ENCODE data around the gene CDH2.

CDH2 gene

DNA sequence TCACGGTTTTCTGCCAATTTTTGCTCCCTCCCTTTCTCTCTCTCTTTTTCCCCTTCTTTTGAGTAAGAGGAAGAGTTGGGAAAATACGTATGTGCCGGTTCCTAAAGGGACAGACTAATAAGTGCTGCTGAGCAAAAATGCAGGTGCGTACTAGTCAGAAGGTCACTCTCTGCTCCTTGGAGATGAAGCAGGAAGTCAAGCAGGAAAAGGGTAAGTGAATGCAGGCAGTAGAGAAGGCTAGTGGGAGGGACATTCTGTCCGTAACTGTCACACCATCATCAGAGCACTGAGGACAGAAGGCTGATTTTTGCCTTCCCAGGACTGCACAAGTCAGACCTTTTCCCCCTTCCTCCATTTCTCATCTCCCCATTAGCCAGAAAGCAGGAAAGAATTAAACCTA is 105.7 kb downstream of the CDH2 start:
- no peak overlapping the region for H3K4me3 ChIP-seq (ENCODE audit: low read length)
- TF ChIP-seq ZNF274 (IDR thresholded peaks at IDR 0.05; ENCODE audit: low read depth, low read length): no peak

DNA sequence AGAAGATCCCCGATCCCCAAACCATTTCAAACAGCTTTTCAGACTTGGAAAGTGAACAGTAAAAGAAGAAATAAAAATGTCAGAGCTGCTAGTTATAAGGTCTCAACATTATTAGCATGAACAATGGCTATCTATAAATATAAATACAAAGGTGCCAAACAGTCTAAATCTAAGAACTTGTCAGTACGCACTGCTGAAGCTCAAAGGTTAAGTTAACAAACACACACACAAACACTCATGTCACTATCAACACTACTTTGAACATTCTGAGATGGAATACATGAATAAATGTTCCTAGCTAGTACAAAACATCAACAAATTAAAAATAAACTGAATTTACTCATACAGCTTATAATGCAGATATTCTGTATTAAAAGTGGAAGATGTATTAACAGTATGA is 108.7 kb downstream of the CDH2 start:
- H3K4me3 ChIP-seq (ENCODE audit: low read length): no peak overlapping the region
- TF ChIP-seq ZNF274 (IDR thresholded peaks at IDR 0.05; ENCODE audit: low read depth, low read length): no peak

DNA sequence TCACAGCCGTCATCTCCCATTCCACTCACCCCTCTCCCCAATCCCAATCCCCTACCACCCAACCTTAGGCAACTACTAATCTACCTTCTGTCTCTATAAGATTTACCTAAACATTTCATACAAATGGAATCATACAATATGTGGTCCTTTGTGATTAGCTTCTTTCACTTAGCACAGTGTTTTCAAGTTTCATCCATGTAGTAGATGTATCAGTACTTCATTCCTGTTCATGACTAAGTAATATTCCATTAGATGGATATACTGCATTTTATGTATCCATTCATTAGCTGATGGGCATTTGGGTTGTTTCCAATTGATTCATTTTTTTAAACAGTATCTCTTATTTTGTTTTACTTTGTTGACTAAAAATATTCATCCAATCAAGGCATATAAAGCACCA is 109.6 kb downstream of the CDH2 start:
- TF ChIP-seq ZNF274 (IDR thresholded peaks at IDR 0.05; ENCODE audit: low read depth, low read length): no peak

GRCh38 chr18:28065793-28066186 is 111.1 kb downstream of the CDH2 start:
- TF ChIP-seq ZNF274 (IDR thresholded peaks at IDR 0.05; ENCODE audit: low read depth, low read length): no peak
- H3K4me3 ChIP-seq (ENCODE audit: low read length): no peak overlapping the region

More for the DNA sequence above, 109.6 kb downstream of the CDH2 start:
- H3K4me3 ChIP-seq (ENCODE audit: low read length): no peak overlapping the region

GRCh38 chr18:28065031-28065792 is 111.7 kb downstream of the CDH2 start:
- TF ChIP-seq ZNF274 (IDR thresholded peaks at IDR 0.05; ENCODE audit: low read depth, low read length): no peak
- H3K4me3 ChIP-seq (ENCODE audit: low read length): no peak overlapping the region

- TF ChIP-seq ZNF274 (IDR thresholded peaks at IDR 0.05; ENCODE audit: low read depth, low read length): no peak
- no peak overlapping the region for H3K4me3 ChIP-seq (ENCODE audit: low read length)
These were observed 113.0 kb downstream of the CDH2 start for GRCh38 chr18:28063926-28064325.

DNA sequence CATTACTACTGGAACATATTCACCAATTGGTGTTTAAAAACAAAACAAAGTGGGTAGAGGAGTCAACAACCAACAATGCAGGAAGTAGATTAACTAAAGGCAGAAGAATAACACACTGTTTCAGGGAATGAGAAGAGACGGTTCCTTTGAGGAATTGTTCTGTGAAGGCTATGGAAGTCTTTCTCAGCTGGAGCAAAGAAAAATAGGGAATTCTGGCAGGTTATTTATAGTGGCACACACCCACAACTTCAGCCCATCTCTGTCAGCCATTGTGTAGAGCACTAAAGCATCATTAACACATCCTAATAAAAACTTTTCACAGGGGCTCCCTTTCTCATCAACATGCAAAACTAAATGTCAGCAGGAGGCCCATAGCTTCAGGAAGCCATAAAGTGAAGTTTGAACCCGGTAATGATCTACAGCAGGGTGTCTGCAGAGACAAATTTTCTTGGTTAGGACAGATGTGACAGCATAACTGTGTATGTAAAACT is 113.6 kb downstream of the CDH2 start:
- H3K4me3 ChIP-seq (ENCODE audit: low read length): no peak overlapping the region

DNA sequence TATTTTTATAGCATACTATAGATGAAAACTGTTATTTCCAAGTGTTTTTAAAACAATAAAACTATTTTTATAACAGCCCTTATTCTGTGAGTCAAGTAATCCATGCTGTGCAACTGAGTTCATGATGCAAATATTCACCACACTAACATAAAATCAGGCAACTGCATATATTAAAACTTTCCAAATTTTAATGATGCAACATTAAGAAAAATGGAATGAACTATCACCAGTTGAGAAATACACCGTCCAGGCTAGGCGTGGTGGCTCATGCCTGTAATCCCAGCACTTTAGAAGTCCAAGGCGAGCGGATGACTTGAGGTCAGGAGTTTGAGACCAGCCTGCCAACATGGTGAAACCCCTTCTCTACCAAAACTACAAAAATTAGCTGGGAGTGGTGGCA is 114.5 kb downstream of the CDH2 start:
- no peak for TF ChIP-seq ZNF274 (IDR thresholded peaks at IDR 0.05; ENCODE audit: low read depth, low read length)
- H3K4me3 ChIP-seq (ENCODE audit: low read length): no peak overlapping the region

More for the DNA sequence above, 113.6 kb downstream of the CDH2 start:
- TF ChIP-seq ZNF274 (IDR thresholded peaks at IDR 0.05; ENCODE audit: low read depth, low read length): no peak

DNA sequence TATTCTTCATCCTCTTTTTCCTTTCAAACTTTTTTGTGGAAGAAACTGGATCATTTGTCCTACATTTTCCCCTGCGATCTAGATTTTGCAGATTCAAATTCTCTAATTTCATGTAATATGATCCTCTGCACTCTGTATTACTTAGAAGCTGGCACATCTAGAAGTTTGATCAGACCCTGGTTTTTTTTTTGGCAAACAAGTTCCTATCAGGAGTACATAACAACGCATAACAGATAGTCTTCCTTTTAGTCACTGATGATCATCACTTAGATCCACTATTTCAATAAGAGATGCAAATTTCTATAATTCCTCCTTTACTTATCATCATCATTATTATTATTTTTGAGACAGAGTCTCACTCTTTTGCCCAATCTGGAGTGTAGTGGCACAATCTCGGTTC is 117.1 kb downstream of the CDH2 start:
- no peak overlapping the region for H3K4me3 ChIP-seq (ENCODE audit: low read length)
- TF ChIP-seq ZNF274 (IDR thresholded peaks at IDR 0.05; ENCODE audit: low read depth, low read length): no peak

GRCh38 chr18:28050545-28050944 is 126.4 kb downstream of the CDH2 start:
- no peak overlapping the region for H3K4me3 ChIP-seq (ENCODE audit: low read length)
- no peak for TF ChIP-seq ZNF274 (IDR thresholded peaks at IDR 0.05; ENCODE audit: low read depth, low read length)

GRCh38 chr18:28048612-28049011 is 128.3 kb downstream of the CDH2 start:
- no peak overlapping the region for H3K4me3 ChIP-seq (ENCODE audit: low read length)
- TF ChIP-seq ZNF274 (IDR thresholded peaks at IDR 0.05; ENCODE audit: low read depth, low read length): no peak

- no peak overlapping the region for H3K4me3 ChIP-seq (ENCODE audit: low read length)
- no peak for TF ChIP-seq ZNF274 (IDR thresholded peaks at IDR 0.05; ENCODE audit: low read depth, low read length)
These were observed 131.1 kb downstream of the CDH2 start for GRCh38 chr18:28045880-28046279.

GRCh38 chr18:28045176-28045810 is 131.6 kb downstream of the CDH2 start:
- no peak for TF ChIP-seq ZNF274 (IDR thresholded peaks at IDR 0.05; ENCODE audit: low read depth, low read length)
- H3K4me3 ChIP-seq (ENCODE audit: low read length): no peak overlapping the region

GRCh38 chr18:28044036-28044435 is 132.9 kb downstream of the CDH2 start:
- no peak overlapping the region for H3K4me3 ChIP-seq (ENCODE audit: low read length)
- no peak for TF ChIP-seq ZNF274 (IDR thresholded peaks at IDR 0.05; ENCODE audit: low read depth, low read length)

DNA sequence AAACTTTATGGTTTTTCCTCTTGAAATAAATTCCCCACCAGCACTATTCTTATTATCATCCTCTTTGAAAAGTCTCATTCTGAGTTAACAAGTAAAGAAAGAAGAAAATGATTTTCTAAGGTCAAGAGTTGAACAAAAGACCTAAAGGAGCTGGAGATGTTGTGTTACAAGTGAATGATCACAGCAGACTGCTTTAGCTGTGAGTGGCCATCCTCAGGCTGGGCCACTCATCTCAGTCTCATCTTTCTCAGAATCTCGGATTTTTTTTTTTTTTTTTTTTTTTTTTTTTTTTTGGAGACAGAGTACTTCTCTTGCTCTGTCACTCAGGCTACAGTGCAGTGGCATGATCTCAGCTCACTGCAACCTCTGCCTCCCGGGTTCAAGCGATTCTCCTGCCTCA is 133.3 kb downstream of the CDH2 start:
- H3K4me3 ChIP-seq (ENCODE audit: low read length): no peak overlapping the region
- no peak for TF ChIP-seq ZNF274 (IDR thresholded peaks at IDR 0.05; ENCODE audit: low read depth, low read length)
